Mesothelial cell of epicardium (in vitro differentiated cells): ENCODE data around the gene GPR3. TPM values are rescaled to one million over a fixed set of nuclear protein-coding genes. Genes with fewer than 3 reads are reported as not detected.
"Not testable (repeated sequence)": the region's sequence is repeated elsewhere in the genome, so short reads cannot be mapped to it uniquely, and the experiment has no call there.

Source experiments
- DNase-seq, 2 experiments: peaks; one replicate each; pipeline ENCODE4 v3.0.0; 2021; ENCODE audit warnings: low spot score in 2 of 2; ENCODE audit not compliant: unreplicated experiment in 2 of 2
- H3K27ac Mint-ChIP-seq: 2 replicates; pipeline ENCODE4 v1.8.0; 2021; ENCODE audit warnings: mixed read lengths
- H3K27me3 Mint-ChIP-seq: 2 replicates; pipeline ENCODE4 v1.8.0; 2021; ENCODE audit warnings: low read depth, mixed read lengths
- H3K36me3 Mint-ChIP-seq: 2 replicates; pipeline ENCODE4 v1.8.0; 2021; ENCODE audit warnings: mixed read lengths
- H3K4me1 Mint-ChIP-seq: 2 replicates; pipeline ENCODE4 v1.8.0; 2021; ENCODE audit warnings: mixed read lengths
- H3K4me3 Mint-ChIP-seq: 2 replicates; pipeline ENCODE4 v1.8.0; 2021; ENCODE audit warnings: mild to moderate bottlenecking, moderate library complexity, mixed read lengths
- H3K9me3 Mint-ChIP-seq: 2 replicates; pipeline ENCODE4 v1.8.0; 2021; ENCODE audit warnings: mixed read lengths
- total RNA-seq: library from RNA; stranded (reverse); gene quantifications from 3 replicates; pipeline ENCODE4 v1.2.1, GENCODE V29; 2021
- TF ChIP-seq, protein P1 (sequence below): fragments of 200-600 bp; sonication (generic); IDR thresholded peaks from one replicate; pipeline ENCODE4 v1.5.0; 2021; ENCODE audit warnings: antibody characterized with exemption; ENCODE audit not compliant: unreplicated experiment

GPR3 gene
- total RNA-seq, 1 donor from 2014 or later: 1.7 TPM

DNA sequence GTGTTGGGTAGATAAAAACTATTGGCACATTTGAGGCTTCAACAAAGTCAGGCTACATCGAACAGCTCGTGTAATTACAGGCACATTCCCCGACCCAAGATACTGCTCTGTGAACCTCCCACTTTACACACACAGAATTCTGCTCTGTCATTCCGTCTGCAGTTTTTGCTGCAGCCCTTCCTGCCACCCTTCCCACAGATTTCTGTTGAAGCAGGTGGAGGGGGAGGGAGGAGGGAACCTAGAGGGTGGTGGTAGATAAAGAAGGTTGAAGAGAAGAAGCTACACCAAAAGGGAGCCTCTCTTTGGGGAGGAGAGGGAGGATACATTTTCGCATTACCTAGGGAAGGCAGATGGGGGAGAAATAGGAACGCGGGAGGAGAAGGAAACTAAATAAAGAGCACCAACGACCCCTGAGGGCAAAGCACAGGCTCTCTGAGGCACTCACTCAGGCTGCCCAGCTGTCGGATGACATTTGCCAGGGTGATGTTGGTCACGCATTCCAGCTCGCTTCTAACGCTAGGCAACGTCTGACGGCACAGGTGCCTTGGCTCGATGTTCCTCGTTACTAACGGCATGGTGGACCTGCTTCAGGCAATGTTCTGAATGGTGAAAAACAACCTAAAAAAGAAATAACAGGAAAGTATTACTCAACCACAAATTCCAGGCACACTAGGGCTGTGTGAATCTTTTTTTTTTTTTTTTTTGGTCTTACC lies 36.0 kb downstream of the GPR3 start:
- H3K27ac Mint-ChIP-seq: peak overlapping the region; percentile 90
- H3K9me3 Mint-ChIP-seq: no peaks in the 10 kb centered on the region
- H3K36me3 Mint-ChIP-seq: peaks cover 7% of the 10 kb centered on the region
- no peak for DNase-seq
- H3K27me3 Mint-ChIP-seq: no peaks in the 10 kb centered on the region
- H3K4me1 Mint-ChIP-seq: peaks cover 28% of the 10 kb centered on the region
- TF ChIP-seq, protein P1, sequence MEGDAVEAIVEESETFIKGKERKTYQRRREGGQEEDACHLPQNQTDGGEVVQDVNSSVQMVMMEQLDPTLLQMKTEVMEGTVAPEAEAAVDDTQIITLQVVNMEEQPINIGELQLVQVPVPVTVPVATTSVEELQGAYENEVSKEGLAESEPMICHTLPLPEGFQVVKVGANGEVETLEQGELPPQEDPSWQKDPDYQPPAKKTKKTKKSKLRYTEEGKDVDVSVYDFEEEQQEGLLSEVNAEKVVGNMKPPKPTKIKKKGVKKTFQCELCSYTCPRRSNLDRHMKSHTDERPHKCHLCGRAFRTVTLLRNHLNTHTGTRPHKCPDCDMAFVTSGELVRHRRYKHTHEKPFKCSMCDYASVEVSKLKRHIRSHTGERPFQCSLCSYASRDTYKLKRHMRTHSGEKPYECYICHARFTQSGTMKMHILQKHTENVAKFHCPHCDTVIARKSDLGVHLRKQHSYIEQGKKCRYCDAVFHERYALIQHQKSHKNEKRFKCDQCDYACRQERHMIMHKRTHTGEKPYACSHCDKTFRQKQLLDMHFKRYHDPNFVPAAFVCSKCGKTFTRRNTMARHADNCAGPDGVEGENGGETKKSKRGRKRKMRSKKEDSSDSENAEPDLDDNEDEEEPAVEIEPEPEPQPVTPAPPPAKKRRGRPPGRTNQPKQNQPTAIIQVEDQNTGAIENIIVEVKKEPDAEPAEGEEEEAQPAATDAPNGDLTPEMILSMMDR: no peak
- peak overlapping the region; percentile 22 for H3K4me3 Mint-ChIP-seq

DNA sequence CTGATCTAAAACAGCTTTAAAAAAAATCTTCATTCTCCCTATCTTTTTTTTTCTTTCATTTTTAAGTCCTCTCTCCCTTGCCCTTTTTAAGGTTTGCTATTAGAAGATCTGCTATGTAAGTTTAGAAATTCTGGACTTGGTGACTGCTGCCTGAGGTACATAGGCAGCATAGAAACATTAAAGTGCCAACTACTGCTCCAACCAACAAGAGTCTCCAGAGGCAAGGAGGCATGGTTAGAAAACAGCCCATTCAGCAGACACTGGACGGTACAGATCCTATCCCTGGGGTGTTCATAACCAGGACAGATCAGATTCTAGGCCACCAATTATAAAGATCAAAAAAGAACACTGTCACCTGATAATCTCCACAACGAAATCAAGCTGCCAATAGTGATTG lies 36.6 kb downstream of the GPR3 start:
- Mint-ChIP-seq H3K4me3 (no peak overlapping the region), H3K36me3 (peaks cover 7% of the 10 kb centered on the region), H3K27me3 (no peaks in the 10 kb centered on the region), H3K4me1 (peaks cover 34% of the 10 kb centered on the region), H3K27ac (peak overlapping the region; percentile 90), H3K9me3 (no peaks in the 10 kb centered on the region)
- DNase-seq: no peak
- TF ChIP-seq, protein P1: no peak

DNA sequence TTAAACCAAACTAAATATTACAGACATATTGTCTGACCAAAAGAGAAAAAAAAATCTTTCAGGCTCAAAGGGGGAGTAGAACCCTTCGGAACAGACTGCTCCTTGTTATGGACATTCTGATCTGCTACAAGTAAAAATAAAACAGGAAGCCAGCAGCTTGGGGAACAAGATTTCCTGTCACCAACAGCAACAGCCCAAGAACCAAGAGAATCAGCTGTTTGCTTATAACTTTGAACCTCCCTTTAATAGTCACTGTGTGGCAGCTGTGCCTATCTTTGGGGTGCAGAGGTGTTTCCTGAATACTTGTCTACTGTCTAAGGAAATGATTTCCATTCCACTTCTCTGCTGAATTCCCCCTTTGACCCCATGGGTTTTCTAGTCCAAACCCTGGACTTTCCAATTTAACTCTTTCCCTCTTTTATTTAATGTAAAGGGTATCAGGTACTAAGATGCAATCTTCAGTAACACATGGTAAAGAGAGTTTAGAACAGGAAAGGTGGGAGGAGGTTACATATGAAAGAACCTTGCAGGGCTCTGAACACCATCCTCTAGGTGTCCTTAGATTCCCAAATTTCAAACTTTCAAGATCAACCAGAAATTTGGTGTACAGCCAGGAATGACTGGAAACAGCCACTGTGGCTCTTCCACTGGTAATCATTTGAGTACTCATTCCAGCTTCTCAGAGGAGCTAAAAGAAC lies 38.6 kb downstream of the GPR3 start:
- Mint-ChIP-seq H3K27ac (peak overlapping the region; percentile 59), H3K9me3 (no peaks in the 10 kb centered on the region), H3K36me3 (peaks cover 2% of the 10 kb centered on the region), H3K27me3 (no peaks in the 10 kb centered on the region), H3K4me3 (no peak overlapping the region), H3K4me1 (peaks cover 43% of the 10 kb centered on the region)
- TF ChIP-seq, protein P1: no peak
- no peak for DNase-seq

DNA sequence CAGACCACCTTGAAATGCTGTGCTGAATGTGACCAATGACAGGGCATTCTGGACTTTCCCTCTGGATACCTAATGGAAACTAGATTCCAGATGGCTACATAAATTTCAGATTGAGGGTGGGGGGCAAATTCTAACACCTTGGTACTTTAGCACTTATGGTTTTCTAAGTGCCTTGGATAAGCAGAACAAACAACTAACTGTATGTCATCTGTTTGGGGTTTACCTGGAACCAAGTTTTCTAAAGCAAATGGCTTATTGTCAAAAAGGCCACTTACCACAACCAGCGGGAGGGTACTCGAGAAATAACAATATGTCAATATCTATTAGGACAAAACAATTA lies 39.1 kb downstream of the GPR3 start:
- Mint-ChIP-seq H3K4me1 (peaks cover 48% of the 10 kb centered on the region), H3K9me3 (no peaks in the 10 kb centered on the region), H3K27ac (peak overlapping the region; percentile 59), H3K4me3 (no peak overlapping the region), H3K27me3 (no peaks in the 10 kb centered on the region), H3K36me3 (no peaks in the 10 kb centered on the region)
- TF ChIP-seq, protein P1: no peak
- no peak for DNase-seq

DNA sequence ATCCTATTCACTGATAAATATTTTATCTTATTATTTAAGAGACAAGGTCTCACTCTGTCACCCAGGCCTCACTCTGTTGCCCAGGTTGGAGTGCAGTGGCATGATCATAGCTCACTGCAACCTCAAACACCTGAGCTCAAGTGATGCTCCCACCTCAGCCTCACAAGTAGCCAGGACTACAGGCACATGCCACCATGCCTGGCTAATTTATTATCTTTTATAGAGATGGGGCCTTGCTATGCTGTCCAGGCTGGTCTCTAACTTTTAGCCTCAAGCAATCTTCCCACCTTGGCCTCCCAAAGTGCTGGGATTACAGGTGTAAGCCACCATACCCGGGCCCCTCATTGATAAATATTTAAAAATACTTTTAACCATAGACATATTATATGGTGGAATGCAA lies 40.3 kb downstream of the GPR3 start:
- H3K27me3 Mint-ChIP-seq, H3K9me3 Mint-ChIP-seq, H3K36me3 Mint-ChIP-seq, DNase-seq, H3K27ac Mint-ChIP-seq, H3K4me3 Mint-ChIP-seq: not testable (repeated sequence)
- H3K4me1 Mint-ChIP-seq: peaks cover 45% of the 10 kb centered on the region

DNA sequence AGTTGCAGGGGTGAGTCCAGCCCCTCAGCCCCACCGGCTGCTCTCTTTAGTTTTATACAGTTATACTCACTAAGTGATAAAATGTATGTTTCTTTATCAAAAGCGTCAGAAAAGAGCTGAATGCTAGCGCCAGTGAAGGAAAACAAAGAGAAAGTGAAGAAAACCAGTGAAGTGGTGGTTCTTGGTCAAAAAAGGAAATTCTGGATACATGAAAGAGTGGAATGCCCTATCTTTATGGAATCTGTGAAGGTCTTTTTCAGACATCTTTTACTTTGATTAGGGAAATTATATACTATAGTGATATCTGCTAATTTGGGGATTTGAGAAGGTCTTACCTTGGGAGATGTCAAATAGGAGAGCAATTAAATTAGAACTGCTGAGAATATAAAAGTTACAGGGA lies 41.3 kb downstream of the GPR3 start:
- TF ChIP-seq, protein P1: no peak
- Mint-ChIP-seq H3K4me1 (peaks cover 45% of the 10 kb centered on the region), H3K27me3 (no peaks in the 10 kb centered on the region), H3K36me3 (no peaks in the 10 kb centered on the region), H3K4me3 (no peak overlapping the region), H3K9me3 (no peaks in the 10 kb centered on the region), H3K27ac (no peak overlapping the region)
- DNase-seq: no peak
